Gastroesophageal sphincter (tissue), 4 donors: ENCODE data around the gene SLC66A2. TPM values are rescaled to one million over a fixed set of nuclear protein-coding genes. Genes with fewer than 3 reads are reported as not detected.

Experiments used
- ATAC-seq: fragments of 150-250 bp; one replicate; pipeline ENCODE4 v1.9.1; 2016; ENCODE audit warnings: mild to moderate bottlenecking, moderate library complexity
- H3K27ac ChIP-seq, 4 donors: fragments of 200-600 bp; sonication (generic) in 3 of 4; 1 replicate in 3 of 4; 2 replicates in 1 of 4; pipeline ENCODE4 v1.5.1; 2016 to 2019
- H3K27me3 ChIP-seq: fragments of 200-600 bp; sonication (generic); one replicate; pipeline ENCODE4 v1.5.1; 2019
- H3K36me3 ChIP-seq, 2 donors: fragments of 200-600 bp; sonication (generic); one replicate each; pipeline ENCODE4 v1.5.1; 2019; ENCODE audit warnings: control low read depth in 1 of 2
- H3K4me1 ChIP-seq, 3 donors: fragments of 200-600 bp; sonication (generic); 1 replicate in 2 of 3; 2 replicates in 1 of 3; pipeline ENCODE4 v1.5.1; 2016 to 2019; ENCODE audit warnings: control low read depth in 2 of 3
- H3K4me3 ChIP-seq, 2 donors: fragments of 200-600 bp; sonication (generic); one replicate each; pipeline ENCODE4 v1.5.1; 2019; ENCODE audit warnings: mild to moderate bottlenecking in 1 of 2, moderate library complexity in 1 of 2
- H3K9me3 ChIP-seq, 3 donors: fragments of 200-600 bp; sonication (generic); one replicate each; pipeline ENCODE4 v1.5.1; 2017 to 2019; ENCODE audit warnings: control low read depth in 2 of 3
- CTCF ChIP-seq, 4 experiments: fragments of 200-600 bp in 2 of 4; fragments of 450-650 bp in 2 of 4; sonication (generic) in 1 of 4; IDR thresholded peaks; one replicate each; pipeline ENCODE4 v1.5.1; 2017 to 2019; ENCODE audit warnings: antibody characterized with exemption in 4 of 4, mild to moderate bottlenecking in 2 of 4, moderate library complexity in 2 of 4
- EP300 ChIP-seq: sonication (generic); formaldehyde crosslinking; IDR thresholded peaks from one replicate; pipeline ENCODE4 v1.6.1; 2017; ENCODE audit warnings: antibody characterized with exemption, mild to moderate bottlenecking
- POLR2A ChIP-seq, 2 donors: fragments of 450-650 bp; IDR thresholded peaks; one replicate each; pipeline ENCODE4 v1.6.1; 2017; ENCODE audit warnings: antibody characterized with exemption in 2 of 2, mild to moderate bottlenecking in 2 of 2, moderate library complexity in 1 of 2
- POLR2AphosphoS5 ChIP-seq: sonication (generic); formaldehyde crosslinking; IDR thresholded peaks from one replicate; pipeline ENCODE4 v1.6.1; 2017; ENCODE audit warnings: antibody characterized with exemption
- WGBS, 2 donors: methylation state at CpG; one replicate each; pipeline ENCODE4 v1.1.5; 2018; ENCODE audit warnings: low coverage in 1 of 2; 5-methylcytosine and 5-hydroxymethylcytosine counted together
- total RNA-seq, 4 donors: library from RNA; depleted of rRNA; stranded (reverse); fragments of >200 nt; gene quantifications; one replicate each; pipeline ENCODE4 v1.1.0, GENCODE V29; 2016

SLC66A2 gene
- total RNA-seq, 4 donors from 2014 or later = 32.2 to 42.6 (median 35.6) TPM

GRCh38 chr18:79935499-79935898, 16.0 kb downstream of the SLC66A2 start:
- no peak overlapping the region for H3K27ac ChIP-seq
- WGBS, 2 donors = 88% methylated on average over 1 of the region's 3 CpGs; no CpG with 5 or more reads in 1 of the 2 donors
- H3K27me3 ChIP-seq = no peaks in the 10 kb centered on the region
- no peak for ATAC-seq
- no peak for TF ChIP-seq EP300
- TF ChIP-seq POLR2A (IDR thresholded peaks at IDR 0.05) = no peak
- TF ChIP-seq POLR2AphosphoS5 = no peak
- TF ChIP-seq CTCF (IDR thresholded peaks at IDR 0.05) = no peak
- peaks cover 0 to 45% (median 0%) of the 10 kb centered on the region in 3 donors for H3K9me3 ChIP-seq
- H3K36me3 ChIP-seq = peaks cover 0 to 60% of the 10 kb centered on the region in 2 donors
- no peak overlapping the region for H3K4me3 ChIP-seq
- H3K4me1 ChIP-seq = peaks cover 0 to 6% (median 0%) of the 10 kb centered on the region in 3 donors

- no peak for TF ChIP-seq CTCF (IDR thresholded peaks at IDR 0.05)
- TF ChIP-seq EP300 = no peak
- no peak for TF ChIP-seq POLR2A (IDR thresholded peaks at IDR 0.05)
- no peak for TF ChIP-seq POLR2AphosphoS5
- H3K9me3 ChIP-seq = peaks cover 0 to 49% (median 0%) of the 10 kb centered on the region in 3 donors
- peaks cover 0 to 6% (median 0%) of the 10 kb centered on the region in 3 donors for H3K4me1 ChIP-seq
- ATAC-seq = no peak
- no peak overlapping the region for H3K27ac ChIP-seq
- H3K4me3 ChIP-seq = no peak overlapping the region
- 87% methylated on average over 3 of the region's 5 CpGs; no CpG with 5 or more reads in 1 of the 2 donors for WGBS, 2 donors
- no peaks in the 10 kb centered on the region for H3K27me3 ChIP-seq
- H3K36me3 ChIP-seq = peaks cover 0 to 60% of the 10 kb centered on the region in 2 donors
Measured at GRCh38 chr18:79935098-79935480, 16.4 kb downstream of the SLC66A2 start.

DNA sequence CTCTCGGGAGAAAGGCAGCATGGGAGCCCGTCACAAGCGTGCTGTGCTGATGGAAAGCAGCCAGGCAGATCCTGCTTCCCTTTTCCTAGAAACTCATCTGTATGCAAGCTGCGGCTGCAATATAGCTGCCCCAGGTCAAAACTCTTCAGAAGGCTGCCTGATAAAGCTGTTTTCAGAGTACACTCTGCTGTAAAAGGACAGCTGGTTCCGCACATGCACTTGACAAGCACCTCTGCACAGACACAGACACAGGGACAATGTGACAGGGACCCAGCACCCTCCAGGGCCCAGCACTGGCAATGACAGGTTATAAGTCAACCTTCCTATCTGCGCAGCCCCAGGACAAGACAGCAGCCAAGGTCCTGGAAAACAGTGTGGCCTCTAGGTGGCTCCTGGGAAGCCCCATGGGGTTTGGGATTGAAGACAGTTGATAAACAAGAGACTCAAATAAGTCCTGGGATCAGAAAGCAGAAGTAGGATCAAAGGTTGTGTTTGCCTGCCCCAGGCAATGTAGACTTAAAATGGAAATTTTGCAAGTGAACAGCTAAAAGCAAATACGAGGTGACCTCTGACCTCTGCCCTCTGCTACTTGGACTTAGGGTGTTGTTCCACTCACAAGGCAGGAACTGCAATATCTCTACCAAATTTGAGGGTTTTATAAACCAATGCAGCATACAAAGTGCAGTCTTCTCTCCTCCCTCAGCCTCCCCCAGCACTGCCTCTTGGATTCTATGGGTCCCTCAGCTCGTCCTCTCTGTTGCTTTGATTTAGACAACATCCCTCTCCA, 16.9 kb downstream of the SLC66A2 start:
- no peaks in the 10 kb centered on the region for H3K27me3 ChIP-seq
- H3K4me1 ChIP-seq = peaks cover 0 to 5% (median 0%) of the 10 kb centered on the region in 3 donors
- peak; percentile 22 for ATAC-seq
- no peak overlapping the region for H3K4me3 ChIP-seq
- TF ChIP-seq CTCF (IDR thresholded peaks at IDR 0.05) (no peak), POLR2A (IDR thresholded peaks at IDR 0.05) (no peak), POLR2AphosphoS5 (no peak), EP300 (no peak)
- H3K36me3 ChIP-seq = peaks cover 0 to 60% of the 10 kb centered on the region in 2 donors
- 65 to 88% methylated on average over 4 of the region's 8 CpGs for WGBS, 2 donors
- peaks cover 0 to 55% (median 0%) of the 10 kb centered on the region in 3 donors for H3K9me3 ChIP-seq
- no peak overlapping the region for H3K27ac ChIP-seq

GRCh38 chr18:79933765-79934164, 17.7 kb downstream of the SLC66A2 start:
- no peaks in the 10 kb centered on the region for H3K4me1 ChIP-seq
- WGBS, 2 donors = 40 to 60% methylated on average over 2 to 10 of the region's 10 CpGs
- H3K4me3 ChIP-seq = no peak overlapping the region
- H3K9me3 ChIP-seq = peaks cover 0 to 62% (median 0%) of the 10 kb centered on the region in 3 donors
- no peaks in the 10 kb centered on the region for H3K27me3 ChIP-seq
- TF ChIP-seq CTCF (IDR thresholded peaks at IDR 0.05) (no peak), EP300 (no peak), POLR2A (IDR thresholded peaks at IDR 0.05) (no peak), POLR2AphosphoS5 (no peak)
- H3K36me3 ChIP-seq = peaks cover 0 to 68% of the 10 kb centered on the region in 2 donors
- H3K27ac ChIP-seq = no peak overlapping the region
- ATAC-seq = no peak

DNA sequence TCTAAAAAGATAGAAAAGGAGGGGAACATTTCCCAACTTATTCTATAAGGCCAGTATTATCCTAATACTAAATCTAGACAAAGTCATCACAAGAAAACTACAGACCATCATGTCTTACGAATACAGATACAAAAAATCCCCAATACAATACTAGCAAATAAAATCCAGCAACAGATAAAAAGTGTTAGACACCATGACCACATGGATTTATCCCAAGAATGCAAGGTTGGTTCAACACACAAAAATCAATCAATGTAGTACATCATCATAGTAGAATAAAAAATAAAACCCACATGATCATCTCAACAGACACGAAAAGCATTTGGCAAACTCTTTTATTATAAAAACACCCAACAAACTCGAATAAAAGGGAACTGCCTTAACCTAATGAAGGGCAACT, 18.5 kb downstream of the SLC66A2 start:
- H3K4me3 ChIP-seq = no peak overlapping the region
- no peak for ATAC-seq
- H3K4me1 ChIP-seq = no peaks in the 10 kb centered on the region
- TF ChIP-seq POLR2AphosphoS5 = no peak
- no peaks in the 10 kb centered on the region for H3K27me3 ChIP-seq
- peaks cover 0 to 75% of the 10 kb centered on the region in 2 donors for H3K36me3 ChIP-seq
- H3K9me3 ChIP-seq = peaks cover 0 to 68% (median 0%) of the 10 kb centered on the region in 3 donors
- WGBS, 2 donors = 96 to 97% methylated on average over 3 of the region's 3 CpGs
- H3K27ac ChIP-seq = no peak overlapping the region
